HepG2 (cell line): ENCODE measurements around the gene HMCN2. TPM values are rescaled to one million over a fixed set of nuclear protein-coding genes. Genes with fewer than 3 reads are reported as not detected.
A peak's percentile ranks its signal among the peaks of the same experiment; 100 is the strongest.

Experiments
- ATAC-seq: fragments of 200-7000 bp; cut with Tn5 transposase; 3 replicates; pipeline ENCODE4 v1.9.1; 2020; ENCODE audit warnings: mild to moderate bottlenecking, moderate library complexity
- BruUV-seq: library from RNA; stranded (reverse); fragments of 400-500 nt; replicated peaks from 2 replicates; lab custom pipeline; 2021; lab: Mats Ljungman, UMichigan
- CTCF ChIA-PET: fragments of 300-600 bp; formaldehyde crosslinking; extraction: SDS; loops from one replicate; lab custom pipeline; 2021; ENCODE audit warnings: low total read pairs, inconsistent platforms, low intra/inter-chr PET ratio; lab: Yijun Ruan, JAX
- POLR2A ChIA-PET: fragments of 350-600 bp; sonication (Branson Sonifier 250); formaldehyde crosslinking; loops from one replicate; lab custom pipeline; 2020; ENCODE audit warnings: antibody characterized with exemption, inconsistent platforms; lab: Yijun Ruan, JAX
- DNase-seq: peaks from one replicate; pipeline ENCODE4 v3.0.0-alpha.2; 2015; ENCODE audit warnings: low spot score
- FAIRE-seq: peaks from 3 replicates; lab custom pipeline; 2011; peaks lifted over from hg19 to GRCh38; lab: Jason Lieb, UNC
- H2AFZ ChIP-seq: one replicate; pipeline ENCODE4 v1.6.1; 2011; ENCODE audit warnings: low read length, inconsistent platforms
- H3K27ac ChIP-seq: fragments of 300-600 bp; 3 replicates; pipeline ENCODE4 v1.8.0; 2011; ENCODE audit warnings: mixed run types, mild to moderate bottlenecking, mixed read lengths, low read length, inconsistent platforms; ENCODE audit not compliant: insufficient read depth; ENCODE audit errors: extremely low read length
- H3K27me3 ChIP-seq, 2 experiments: fragments of 200-600 bp in 1 of 2; 2 replicates in 1 of 2; 3 replicates in 1 of 2; pipeline versions ENCODE4 v1.6.0 to v1.8.0; 2011; ENCODE audit warnings: low read length in 2 of 2, mild to moderate bottlenecking in 2 of 2, moderate library complexity in 2 of 2, inconsistent platforms in 1 of 2; ENCODE audit not compliant: insufficient read depth in 2 of 2, control insufficient read depth in 1 of 2
- H3K36me3 ChIP-seq, 2 experiments: fragments of 200-600 bp in 1 of 2; replicated peaks in 1 of 2; 2 replicates in 1 of 2; 3 replicates in 1 of 2; pipeline versions ENCODE4 v1.5.1 to v1.8.0; 2011; ENCODE audit warnings: low read length in 2 of 2, inconsistent platforms in 1 of 2; ENCODE audit not compliant: insufficient read depth in 2 of 2, control insufficient read depth in 1 of 2
- H3K4me1 ChIP-seq: 2 replicates; pipeline ENCODE4 v1.5.1; 2012; ENCODE audit warnings: low read length, inconsistent platforms; ENCODE audit not compliant: insufficient read depth
- H3K4me2 ChIP-seq: 2 replicates; pipeline ENCODE4 v1.6.0; 2011; ENCODE audit warnings: low read depth, low read length, inconsistent platforms
- H3K4me3 ChIP-seq, 3 experiments: fragments of 200-600 bp in 1 of 3; sonication (generic), shearing (Covaris generic) in 1 of 3; replicated peaks in 1 of 3; 2 replicates each; pipeline ENCODE4 v1.5.1; 2011 to 2016; ENCODE audit warnings: low read length in 3 of 3, inconsistent platforms in 2 of 3, low read depth in 2 of 3, mild to moderate bottlenecking in 2 of 3, control low read depth in 1 of 3, mixed read lengths in 1 of 3; ENCODE audit not compliant: insufficient read depth in 1 of 3
- H3K79me2 ChIP-seq: one replicate; pipeline ENCODE4 v1.6.1; 2011; ENCODE audit warnings: low read length, inconsistent platforms; ENCODE audit not compliant: insufficient read depth
- H3K9ac ChIP-seq: 2 replicates; pipeline ENCODE4 v1.6.0; 2011; ENCODE audit warnings: mild to moderate bottlenecking, low read depth, low read length, inconsistent platforms; ENCODE audit not compliant: insufficient read depth
- H3K9me3 ChIP-seq: 2 replicates; pipeline ENCODE4 v1.5.1; 2012; ENCODE audit warnings: mild to moderate bottlenecking, low read length
- H4K20me1 ChIP-seq: 2 replicates; pipeline ENCODE4 v1.6.0; 2011; ENCODE audit warnings: inconsistent platforms, mild to moderate bottlenecking, low read length, moderate library complexity; ENCODE audit not compliant: insufficient read depth
- RAD51 ChIP-seq: fragments of 450-650 bp; IDR thresholded peaks from 2 replicates; pipeline ENCODE4 v1.6.1; 2016; ENCODE audit warnings: borderline replicate concordance
- USF2 ChIP-seq, 2 experiments: sonication (generic) in 1 of 2; formaldehyde crosslinking in 1 of 2; IDR thresholded peaks; 2 replicates each; pipeline versions ENCODE4 v1.5.1 to v1.6.1; 2011 to 2020; ENCODE audit warnings: borderline replicate concordance in 1 of 2, low read depth in 1 of 2, low read length in 1 of 2, mild to moderate bottlenecking in 1 of 2, missing genetic modification reagents in 1 of 2, moderate library complexity in 1 of 2
- ZBTB43 ChIP-seq: sonication (generic); formaldehyde crosslinking; conservative IDR thresholded peaks from 2 replicates; pipeline ENCODE4 v1.4.0; 2020; ENCODE audit warnings: missing genetic modification reagents
- ZNF768 ChIP-seq: sonication (generic); formaldehyde crosslinking; IDR thresholded peaks from 2 replicates; pipeline ENCODE4 v1.4.0; 2020; ENCODE audit warnings: missing genetic modification reagents
- WGBS: methylation state at CpG from one replicate; pipeline ENCODE4 v1.1.6; 2017; ENCODE audit warnings: low lambda C conversion rate; 5-methylcytosine and 5-hydroxymethylcytosine counted together
- in situ Hi-C: cut with HindIII; loops from 2 replicates; pipeline ENCODE4 v1.10.0; 2017; ENCODE audit warnings: low pct_unique_long_range_greater_than_20kb; ENCODE audit not compliant: extremely low pct_ligation_motif_present
- intact Hi-C: fragments of 100-400 bp; cut with micrococcal nuclease; formaldehyde crosslinking; loops from one replicate; pipeline ENCODE4 v1.10.0; 2022; ENCODE audit not compliant: unreplicated experiment
- polyA plus RNA-seq, 8 experiments: library from polyadenylated mRNA; depleted of rRNA in 3 of 8; stranded (reverse) in 7 of 8; unstranded in 1 of 8; fragments of >200 nt; fragmentation: Illumina TruSeq in 4 of 8; extraction: Trizol in 4 of 8; gene quantifications; 2 replicates each; pipeline versions ENCODE4 v1.2.1 to v1.2.3, GENCODE V29; 2011 to 2016; ENCODE audit warnings: low read depth in 4 of 8, missing spikeins in 1 of 8, mixed read lengths in 1 of 8; ENCODE audit not compliant: insufficient read depth in 1 of 8
- total RNA-seq, 5 experiments: library from RNA; depleted of rRNA; stranded (reverse); fragments of >200 nt; fragmentation: Illumina TruSeq; extraction: Trizol; gene quantifications; 2 replicates each; pipeline ENCODE4 v1.2.3, GENCODE V29; 2016; ENCODE audit warnings: low read depth in 1 of 5

HMCN2 gene
- total and polyA plus RNA-seq, 2 of the 13 experiments (the other 11 are each of a cell fraction or from before 2014, with no cell fraction given): 0.09 TPM; not detected in 1

DNA sequence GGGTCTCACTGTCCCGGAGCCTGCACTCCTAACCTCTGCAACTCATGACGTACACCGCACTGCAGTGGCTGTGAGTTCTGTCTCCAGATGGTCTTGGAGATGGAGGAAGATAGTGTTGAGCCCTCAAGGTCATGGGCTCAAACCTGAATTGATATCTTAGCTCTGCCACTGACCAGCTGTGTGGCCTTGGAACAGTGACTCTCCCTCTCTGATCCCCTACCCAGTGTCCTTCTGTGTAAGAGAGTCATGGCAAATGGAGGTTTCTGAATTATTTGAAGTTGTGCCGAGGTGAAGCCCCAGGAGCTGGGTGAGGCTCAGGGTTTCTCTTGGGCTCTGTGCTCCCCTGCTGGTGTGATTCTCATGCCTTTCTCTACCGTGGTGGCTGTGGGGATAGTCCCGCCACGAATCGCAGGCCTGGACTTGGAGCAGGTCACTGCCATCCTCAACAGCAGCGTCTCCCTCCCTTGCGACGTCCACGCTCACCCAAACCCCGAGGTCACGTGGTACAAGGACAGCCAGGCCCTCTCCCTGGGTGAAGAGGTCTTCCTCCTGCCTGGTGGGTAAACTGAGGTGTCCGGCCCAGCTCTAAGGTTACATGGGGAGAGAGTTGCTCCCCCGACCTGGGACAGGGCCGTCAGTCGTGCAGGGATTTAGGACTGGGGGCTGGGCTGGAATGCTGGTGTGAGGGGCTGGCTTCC, 118.6 kb downstream of the HMCN2 start:
- Histone ChIP-seq H3K27ac (no peak overlapping the region), H3K27me3 (peaks cover 10 to 41% of the 10 kb centered on the region in 2 experiments; a peak in 3 of 5 replicates), H3K9me3 (no peaks in the 10 kb centered on the region), H4K20me1 (peaks cover 2% of the 10 kb centered on the region; the same call in 1 of the 2 replicates), H2AFZ (no peak overlapping the region), H3K4me2 (no peak overlapping the region), H3K9ac (no peak overlapping the region), H3K79me2 (no peaks in the 10 kb centered on the region), H3K4me1 (peaks cover 7% of the 10 kb centered on the region; the same call in 1 of the 2 replicates), H3K36me3 (no peaks in the 10 kb centered on the region), H3K4me3 (no peak overlapping the region)
- FAIRE-seq: no peak
- ATAC-seq: no peak
- TF ChIP-seq ZBTB43 (CRISPR knock-in tag) (no peak), USF2 (IDR thresholded peaks at IDR 0.05; ENCODE audit: low read depth, low read length) (peak; percentile 52; the same call in 1 of the 2 replicates), USF2 (CRISPR knock-in tag; IDR thresholded peaks at IDR 0.05; ENCODE audit: borderline replicate concordance) (no peak), ZNF768 (CRISPR knock-in tag) (peak; percentile 87), RAD51 (peak; percentile 75)
- BruUV-seq: no TSS peak
- 56% methylated on average over 5 of the region's 18 CpGs for WGBS
- no peak for DNase-seq
- ChIA-PET CTCF (no interaction called here), POLR2A (no interaction called here)
- intact Hi-C loops: no loop called here
- in situ Hi-C loops: no loop called here
